Measurements from ENCODE around the gene GNRH2. TPM values are rescaled to one million over a fixed set of nuclear protein-coding genes. Genes with fewer than 3 reads are reported as not detected.
"Not testable (repeated sequence)": the region's sequence is repeated elsewhere in the genome, so short reads cannot be mapped to it uniquely, and the experiment has no call there.

Gene GNRH2
- total RNA-seq, 4 donors from 2014 or later, result 1.6 TPM; not detected in 3

DNA sequence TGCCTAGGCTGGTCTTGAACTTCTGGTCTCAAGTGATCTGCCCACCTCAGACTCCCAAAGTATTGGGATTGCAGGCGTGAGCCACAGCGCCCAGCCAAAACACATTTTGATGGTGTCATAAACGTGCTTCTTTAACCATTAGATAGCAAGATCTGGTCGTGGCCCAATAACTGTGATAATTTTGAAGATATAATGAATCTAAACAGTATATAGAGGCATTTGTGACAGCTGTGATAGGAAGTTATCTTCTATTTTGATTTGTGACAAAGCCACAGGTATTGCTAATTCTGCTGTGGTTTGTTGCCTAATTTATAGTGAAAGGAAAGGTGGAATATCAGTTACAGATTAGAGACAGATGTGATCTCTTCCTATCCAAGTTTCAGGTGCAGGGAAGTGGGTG, 27.3 kb downstream of the GNRH2 start:
- H3K36me3 ChIP-seq, result no peaks in the 10 kb centered on the region
- no peaks in the 10 kb centered on the region for H3K9me3 ChIP-seq
- peaks cover 9 to 16% of the 10 kb centered on the region in 2 donors for H3K4me1 ChIP-seq
- no peak overlapping the region for H3K27ac ChIP-seq
- WGBS, 2 donors, result 95 to 99% methylated on average over 4 of the region's 4 CpGs
- no peak for TF ChIP-seq POLR2A (IDR thresholded peaks at IDR 0.05)
- TF ChIP-seq, protein P1, sequence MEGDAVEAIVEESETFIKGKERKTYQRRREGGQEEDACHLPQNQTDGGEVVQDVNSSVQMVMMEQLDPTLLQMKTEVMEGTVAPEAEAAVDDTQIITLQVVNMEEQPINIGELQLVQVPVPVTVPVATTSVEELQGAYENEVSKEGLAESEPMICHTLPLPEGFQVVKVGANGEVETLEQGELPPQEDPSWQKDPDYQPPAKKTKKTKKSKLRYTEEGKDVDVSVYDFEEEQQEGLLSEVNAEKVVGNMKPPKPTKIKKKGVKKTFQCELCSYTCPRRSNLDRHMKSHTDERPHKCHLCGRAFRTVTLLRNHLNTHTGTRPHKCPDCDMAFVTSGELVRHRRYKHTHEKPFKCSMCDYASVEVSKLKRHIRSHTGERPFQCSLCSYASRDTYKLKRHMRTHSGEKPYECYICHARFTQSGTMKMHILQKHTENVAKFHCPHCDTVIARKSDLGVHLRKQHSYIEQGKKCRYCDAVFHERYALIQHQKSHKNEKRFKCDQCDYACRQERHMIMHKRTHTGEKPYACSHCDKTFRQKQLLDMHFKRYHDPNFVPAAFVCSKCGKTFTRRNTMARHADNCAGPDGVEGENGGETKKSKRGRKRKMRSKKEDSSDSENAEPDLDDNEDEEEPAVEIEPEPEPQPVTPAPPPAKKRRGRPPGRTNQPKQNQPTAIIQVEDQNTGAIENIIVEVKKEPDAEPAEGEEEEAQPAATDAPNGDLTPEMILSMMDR (IDR thresholded peaks at IDR 0.05), result no peak
- intact Hi-C loops (cut with DNase I), result no loop called here
- DNase-seq, result no peak
- H3K4me3 ChIP-seq (replicated peaks in 1 of 3), result no peak overlapping the region
- H3K27me3 ChIP-seq, result no peaks in the 10 kb centered on the region

GRCh38 chr20:3071266-3071609, 27.8 kb downstream of the GNRH2 start:
- no peak overlapping the region for H3K27ac ChIP-seq
- peak overlapping the region in 1 of 3 donors; percentile 48 for H3K4me3 ChIP-seq (replicated peaks in 1 of 3)
- TF ChIP-seq POLR2A (IDR thresholded peaks at IDR 0.05), result no peak
- TF ChIP-seq, protein P1 (IDR thresholded peaks at IDR 0.05), result no peak
- DNase-seq, result no peak
- WGBS, 2 donors, result 83 to 88% methylated on average over 16 of the region's 16 CpGs
- H3K4me1 ChIP-seq, result peaks cover 9 to 16% of the 10 kb centered on the region in 2 donors
- H3K36me3 ChIP-seq, result no peaks in the 10 kb centered on the region
- intact Hi-C loops (cut with DNase I), result no loop called here
- no peaks in the 10 kb centered on the region for H3K27me3 ChIP-seq
- H3K9me3 ChIP-seq, result no peaks in the 10 kb centered on the region

DNA sequence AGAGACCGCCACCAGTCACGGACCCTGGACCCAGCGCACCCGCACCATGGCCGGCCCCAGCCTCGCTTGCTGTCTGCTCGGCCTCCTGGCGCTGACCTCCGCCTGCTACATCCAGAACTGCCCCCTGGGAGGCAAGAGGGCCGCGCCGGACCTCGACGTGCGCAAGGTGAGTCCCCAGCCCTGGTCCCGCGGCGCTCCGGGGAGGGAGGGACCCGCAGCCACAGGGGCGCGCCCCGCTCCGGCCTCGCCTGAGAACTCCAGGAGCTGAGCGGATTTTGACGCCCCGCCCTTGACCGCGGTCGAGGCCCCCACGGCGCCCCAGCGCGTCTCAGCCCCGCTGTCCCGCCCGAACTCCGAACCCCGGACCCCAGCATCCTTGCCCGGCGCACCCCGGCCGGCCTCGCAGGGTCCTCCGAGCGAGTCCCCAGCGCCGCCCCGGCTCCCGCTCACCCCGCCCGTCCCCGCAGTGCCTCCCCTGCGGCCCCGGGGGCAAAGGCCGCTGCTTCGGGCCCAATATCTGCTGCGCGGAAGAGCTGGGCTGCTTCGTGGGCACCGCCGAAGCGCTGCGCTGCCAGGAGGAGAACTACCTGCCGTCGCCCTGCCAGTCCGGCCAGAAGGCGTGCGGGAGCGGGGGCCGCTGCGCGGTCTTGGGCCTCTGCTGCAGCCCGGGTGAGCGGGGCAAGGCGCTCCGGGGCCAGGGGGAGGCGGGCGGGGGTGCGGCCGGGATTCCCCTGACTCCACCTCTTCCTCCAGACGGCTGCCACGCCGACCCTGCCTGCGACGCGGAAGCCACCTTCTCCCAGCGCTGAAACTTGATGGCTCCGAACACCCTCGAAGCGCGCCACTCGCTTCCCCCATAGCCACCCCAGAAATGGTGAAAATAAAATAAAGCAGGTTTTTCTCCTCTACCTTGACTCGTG, 28.4 kb downstream of the GNRH2 start, which contains the start of gene OXT:
TSS of gene OXT (plus strand) at position 11 of the 920 bp plus-strand sequence. CDS start at position 47, 36 bp downstream.
- Histone ChIP-seq H3K9me3 (no peaks in the 10 kb centered on the region), H3K36me3 (no peaks in the 10 kb centered on the region), H3K4me3 (replicated peaks in 1 of 3) (peak within 1 kb of the TSS in 2 of 3 donors; percentile 30 to 48), H3K4me1 (peaks cover 9 to 16% of the 10 kb centered on the region in 2 donors), H3K27ac (no peak within 1 kb of the TSS), H3K27me3 (no peaks in the 10 kb centered on the region)
- no peak for TF ChIP-seq POLR2A (IDR thresholded peaks at IDR 0.05)
- TF ChIP-seq, protein P1 (IDR thresholded peaks at IDR 0.05), result no peak
- WGBS, 2 donors, result 28 to 38% methylated on average over 17 to 26 of the region's 95 CpGs
- peak; percentile 44 to 55 for DNase-seq
- intact Hi-C loops (cut with DNase I), result no loop called here

DNA sequence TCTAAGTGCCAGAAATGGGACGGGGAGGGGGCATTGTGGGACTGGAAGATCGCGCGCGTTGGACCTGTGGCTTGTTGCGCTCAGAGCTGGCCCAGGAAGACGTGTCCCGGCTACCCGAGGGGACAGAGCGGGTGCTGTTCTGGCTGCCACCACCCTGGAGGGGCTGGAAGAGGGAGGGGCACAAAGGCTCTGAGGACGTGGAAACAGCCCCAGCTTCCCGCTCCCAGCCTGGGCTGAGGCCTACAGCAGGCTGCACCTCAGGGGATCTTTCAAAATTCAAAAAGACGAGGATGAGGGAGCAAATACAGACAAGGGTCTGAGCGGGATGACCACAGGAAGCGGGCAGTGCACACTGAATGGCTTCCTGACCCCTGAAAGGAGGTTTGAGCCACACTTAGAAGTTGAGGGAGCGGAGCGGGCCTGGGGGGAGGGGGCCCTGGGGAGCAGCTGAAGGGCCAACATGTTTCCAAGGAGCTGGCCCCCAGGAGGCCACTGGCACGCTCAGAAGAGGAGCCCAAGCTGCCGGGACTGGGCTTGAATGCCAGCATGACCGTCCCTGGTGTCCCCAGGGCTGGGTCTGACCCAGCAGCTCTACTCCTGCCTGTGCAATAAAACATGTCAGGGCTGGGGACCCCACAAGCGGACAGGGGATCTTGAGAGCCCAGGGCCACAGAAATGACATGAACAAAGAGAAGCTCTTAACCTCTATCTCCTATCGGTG, 29.3 kb downstream of the GNRH2 start:
- TF ChIP-seq, protein P1 (IDR thresholded peaks at IDR 0.05), result no peak
- TF ChIP-seq POLR2A (IDR thresholded peaks at IDR 0.05), result no peak
- peaks cover 9 to 16% of the 10 kb centered on the region in 2 donors for H3K4me1 ChIP-seq
- no peaks in the 10 kb centered on the region for H3K27me3 ChIP-seq
- no peak overlapping the region for H3K27ac ChIP-seq
- DNase-seq, result no peak
- 84 to 86% methylated on average over 22 of the region's 22 CpGs for WGBS, 2 donors
- peak overlapping the region in 1 of 3 donors; percentile 48 for H3K4me3 ChIP-seq (replicated peaks in 1 of 3)
- H3K9me3 ChIP-seq, result no peaks in the 10 kb centered on the region
- no peaks in the 10 kb centered on the region for H3K36me3 ChIP-seq
- intact Hi-C loops (cut with DNase I), result no loop called here

- intact Hi-C loops (cut with DNase I); H3K4me3 ChIP-seq (replicated peaks in 1 of 3); H3K27me3 ChIP-seq; H3K27ac ChIP-seq; DNase-seq; H3K9me3 ChIP-seq; H3K36me3 ChIP-seq: not testable (repeated sequence)
- peaks cover 9 to 16% of the 10 kb centered on the region in 2 donors for H3K4me1 ChIP-seq
- WGBS, 2 donors, result 83 to 97% methylated on average over 8 of the region's 8 CpGs
Measured at GRCh38 chr20:3073251-3073643, 29.8 kb downstream of the GNRH2 start.
